HCT116 (cell line): ENCODE results near the gene ZBTB7C. TPM values are rescaled to one million over a fixed set of nuclear protein-coding genes. Genes with fewer than 3 reads are reported as not detected.

ENCODE experiments used
- ATAC-seq: fragments of 200-7000 bp; cut with Tn5 transposase; 2 replicates; pipeline ENCODE4 v1.9.1; 2020; ENCODE audit warnings: mild to moderate bottlenecking, moderate library complexity
- BruUV-seq: library from RNA; stranded (reverse); fragments of 400-500 nt; replicated peaks from 2 replicates; lab custom pipeline; 2021; lab: Mats Ljungman, UMichigan
- CTCF ChIA-PET: fragments of 300-600 bp; sonication (Branson Sonifier 250); formaldehyde crosslinking; loops from one replicate; lab custom pipeline; 2021; ENCODE audit warnings: antibody characterized with exemption; lab: Charles Lee
- POLR2A ChIA-PET: fragments of 300-600, 350-600 bp; sonication (Branson Sonifier 250); formaldehyde crosslinking; loops from one replicate; lab custom pipeline; 2021; ENCODE audit warnings: antibody characterized with exemption; lab: Charles Lee
- RAD21 ChIA-PET, 2 experiments: fragments of 300-600 bp; sonication (Branson Sonifier 250); formaldehyde crosslinking; loops; one replicate each; lab custom pipeline; 2023; ENCODE audit warnings: low total read pairs in 2 of 2; ENCODE audit not compliant: uncharacterized antibody in 2 of 2, unreplicated experiment in 2 of 2, low non-redundant PET in 1 of 2; lab: Charles Lee
- DNase-seq: peaks from one replicate; pipeline ENCODE4 v3.0.0-alpha.2; 2010; ENCODE audit warnings: low read depth, low spot score
- H2AFZ ChIP-seq: fragments of 200-600 bp; shearing (Covaris generic), sonication (generic); 2 replicates; pipeline ENCODE4 v1.6.1; 2017; ENCODE audit warnings: low read depth, mixed run types, mixed read lengths, antibody characterized with exemption, low read length; ENCODE audit not compliant: poor library complexity, severe bottlenecking
- H3K27ac ChIP-seq: 2 replicates; pipeline ENCODE4 v1.5.1; 2012; ENCODE audit warnings: low read depth, low read length
- H3K27me3 ChIP-seq: fragments of 200-600 bp; sonication (generic); 2 replicates; pipeline ENCODE4 v1.6.1; 2016; ENCODE audit warnings: mixed run types, low read length, mixed read lengths; ENCODE audit not compliant: insufficient read depth
- H3K36me3 ChIP-seq, 2 experiments: fragments of 200-500 bp in 1 of 2; fragments of 200-600 bp in 1 of 2; sonication (Bioruptor generic) in 1 of 2; sonication (generic) in 1 of 2; 2 replicates each; pipeline versions ENCODE4 v1.5.1 to v1.6.1; 2014 to 2016; ENCODE audit warnings: low read length in 2 of 2, inconsistent platforms in 1 of 2, mixed read lengths in 1 of 2, mixed run types in 1 of 2; ENCODE audit not compliant: insufficient read depth in 2 of 2, control insufficient read depth in 1 of 2
- H3K4me1 ChIP-seq, 2 experiments: fragments of 200-600 bp in 1 of 2; sonication (generic) in 1 of 2; 2 replicates each; pipeline versions ENCODE4 v1.5.1 to v1.6.1; 2012 to 2017; ENCODE audit warnings: low read length in 2 of 2, inconsistent platforms in 1 of 2, mild to moderate bottlenecking in 1 of 2, mixed read lengths in 1 of 2, mixed run types in 1 of 2, moderate library complexity in 1 of 2; ENCODE audit not compliant: insufficient read depth in 2 of 2, control insufficient read depth in 1 of 2
- H3K4me2 ChIP-seq: fragments of 200-600 bp; sonication (generic); 2 replicates; pipeline ENCODE4 v1.6.1; 2017; ENCODE audit warnings: mixed run types, low read length, mixed read lengths
- H3K4me3 ChIP-seq, 2 experiments: fragments of 200-600 bp in 1 of 2; sonication (generic) in 1 of 2; replicated peaks in 1 of 2; 2 replicates each; pipeline ENCODE4 v1.5.1; 2011 to 2016; ENCODE audit warnings: low read length in 2 of 2, control low read depth in 1 of 2, low read depth in 1 of 2, mild to moderate bottlenecking in 1 of 2, mixed read lengths in 1 of 2, mixed run types in 1 of 2
- H3K79me2 ChIP-seq: fragments of 200-600 bp; sonication (generic); 2 replicates; pipeline ENCODE4 v1.6.1; 2017; ENCODE audit warnings: mild to moderate bottlenecking, mixed run types, low read length, moderate library complexity, mixed read lengths; ENCODE audit not compliant: insufficient read depth
- H3K9ac ChIP-seq: fragments of 200-600 bp; sonication (generic); 2 replicates; pipeline ENCODE4 v1.6.1; 2016; ENCODE audit warnings: low read length, mixed read lengths
- H3K9me2 ChIP-seq: fragments of 200-600 bp; sonication (generic), shearing (Covaris generic); 2 replicates; pipeline ENCODE4 v1.6.1; 2017; ENCODE audit warnings: mixed run types, mild to moderate bottlenecking, moderate library complexity; ENCODE audit not compliant: insufficient read depth
- H3K9me3 ChIP-seq, 2 experiments: fragments of 200-500 bp in 1 of 2; fragments of 200-600 bp in 1 of 2; sonication (Bioruptor generic) in 1 of 2; sonication (generic) in 1 of 2; 2 replicates each; pipeline ENCODE4 v1.6.1; 2014 to 2017; ENCODE audit warnings: low read length in 2 of 2, mixed read lengths in 2 of 2, inconsistent platforms in 1 of 2, low read depth in 1 of 2, mild to moderate bottlenecking in 1 of 2, mixed run types in 1 of 2, moderate library complexity in 1 of 2; ENCODE audit not compliant: control insufficient read depth in 1 of 2, insufficient read depth in 1 of 2
- H4K20me1 ChIP-seq: fragments of 200-600 bp; sonication (generic), shearing (Covaris generic); 2 replicates; pipeline ENCODE4 v1.6.1; 2017; ENCODE audit warnings: mixed run types, mild to moderate bottlenecking, moderate library complexity; ENCODE audit not compliant: insufficient read depth
- ATF3 ChIP-seq: IDR thresholded peaks from 2 replicates; pipeline ENCODE4 v1.6.1; 2012
- CBX3 ChIP-seq: IDR thresholded peaks from 2 replicates; pipeline ENCODE4 v1.6.1; 2012; ENCODE audit warnings: low read depth
- CTCF ChIP-seq, 3 experiments: fragments of 200-600 bp in 1 of 3; sonication (generic) in 1 of 3; IDR thresholded peaks in 2 of 3; conservative IDR thresholded peaks in 1 of 3; 2 replicates each; pipeline ENCODE4 v1.5.1; 2012 to 2017; ENCODE audit warnings: low read depth in 2 of 3, low read length in 2 of 3, antibody characterized with exemption in 1 of 3, borderline replicate concordance in 1 of 3, control low read depth in 1 of 3, mild to moderate bottlenecking in 1 of 3, mixed read lengths in 1 of 3, mixed run types in 1 of 3, moderate library complexity in 1 of 3; ENCODE audit not compliant: insufficient read depth in 1 of 3
- JUND ChIP-seq: IDR thresholded peaks from 2 replicates; pipeline ENCODE4 v1.6.1; 2012
- MAX ChIP-seq: IDR thresholded peaks from 2 replicates; pipeline ENCODE4 v1.6.1; 2012
- POLR2AphosphoS5 ChIP-seq: IDR thresholded peaks from 2 replicates; pipeline ENCODE4 v1.6.1; 2011; ENCODE audit warnings: mild to moderate bottlenecking, low read depth, low read length, moderate library complexity
- REST ChIP-seq: IDR thresholded peaks from 2 replicates; pipeline ENCODE4 v1.6.1; 2012; ENCODE audit warnings: low read depth
- intact Hi-C: fragments of 100-400 bp; cut with micrococcal nuclease; formaldehyde crosslinking; loops from 2 replicates; pipeline ENCODE4 v1.10.0; 2022
- total RNA-seq: library from RNA; stranded (reverse); gene quantifications from one replicate; pipeline ENCODE4 v1.2.1, GENCODE V29; 2021; ENCODE audit not compliant: unreplicated experiment

Gene ZBTB7C
- total RNA-seq, 1 experiment from 2014 or later = 0.37 TPM

GRCh38 chr18:48410095-48410920, 1.1 kb upstream of the ZBTB7C start:
- no peak overlapping the region for H3K27ac ChIP-seq
- no peaks in the 10 kb centered on the region for H3K9me3 ChIP-seq
- peaks cover 4 to 23% of the 10 kb centered on the region in 2 experiments; a peak in 3 of 4 replicates for H3K4me1 ChIP-seq
- H3K79me2 ChIP-seq = no peaks in the 10 kb centered on the region
- peak; percentile 67 for DNase-seq
- ChIA-PET POLR2A (no interaction called here), CTCF (no interaction called here), RAD21 (no interaction called here)
- H3K9ac ChIP-seq = peak overlapping the region; percentile 31; the same call in 1 of the 2 replicates
- peaks cover 11% of the 10 kb centered on the region; the same call in 1 of the 2 replicates for H3K27me3 ChIP-seq
- TF ChIP-seq CBX3 = 0 out of 2 replicates have a peak, but pooled peaks have one; percentile 10
- no peak for TF ChIP-seq REST
- TF ChIP-seq CTCF (IDR thresholded peaks at IDR 0.05 in 2 of 3, conservative IDR thresholded peaks at IDR 0.05 in 1 of 3; ENCODE audit: borderline replicate concordance in 1 of 3, insufficient read depth in 1 of 3, low read depth in 2 of 3, low read length in 2 of 3) = peak in 1 of 3 experiments; percentile 26; a peak in 2 of 6 replicates
- no peak for TF ChIP-seq JUND
- 0 out of 2 replicates have a peak, but pooled peaks have one; percentile 22 for TF ChIP-seq POLR2AphosphoS5
- TF ChIP-seq MAX = peak; percentile 67
- no peak for TF ChIP-seq ATF3
- no peaks in the 10 kb centered on the region for H3K36me3 ChIP-seq
- peak; percentile 92 for ATAC-seq
- intact Hi-C loops = loop anchor here (10.0 kb wide), 1 partner anchor 176 kb away; no protein-coding TSS in a partner anchor
- peak overlapping the region; percentile 97 for H3K4me2 ChIP-seq
- no TSS peak for BruUV-seq
- H2AFZ ChIP-seq = peak overlapping the region; percentile 76
- H3K9me2 ChIP-seq = no peaks in the 10 kb centered on the region
- no peaks in the 10 kb centered on the region for H4K20me1 ChIP-seq
- peak overlapping the region; percentile 57 to 68 for H3K4me3 ChIP-seq
